Tibial nerve (tissue), 4 donors: ENCODE data around the gene MFAP3L. TPM values are rescaled to one million over a fixed set of nuclear protein-coding genes. Genes with fewer than 3 reads are reported as not detected.
A peak's percentile ranks its signal among the peaks of the same experiment; 100 is the strongest.

ENCODE experiments used
- DNase-seq, 2 donors: peaks; one replicate each; pipeline ENCODE4 v3.0.0-alpha.2; 2019; ENCODE audit warnings: low spot score in 2 of 2
- H3K27ac ChIP-seq, 4 donors: fragments of 200-600 bp; sonication (generic) in 3 of 4; one replicate each; pipeline ENCODE4 v1.5.1; 2017 to 2019; ENCODE audit warnings: mild to moderate bottlenecking in 1 of 4
- H3K27me3 ChIP-seq, 2 donors: fragments of 200-600 bp; sonication (generic) in 1 of 2; one replicate each; pipeline versions ENCODE4 v1.5.1 to v1.6.0; 2017 to 2019
- H3K36me3 ChIP-seq, 3 donors: fragments of 200-600 bp; sonication (generic); one replicate each; pipeline ENCODE4 v1.5.1; 2018 to 2019
- H3K4me1 ChIP-seq, 4 donors: fragments of 200-600 bp; sonication (generic) in 3 of 4; one replicate each; pipeline ENCODE4 v1.5.1; 2017 to 2019
- H3K4me3 ChIP-seq, 4 donors: fragments of 200-600 bp; sonication (generic) in 3 of 4; one replicate each; pipeline ENCODE4 v1.5.1; 2017 to 2019; ENCODE audit warnings: mild to moderate bottlenecking in 1 of 4, moderate library complexity in 1 of 4
- H3K9me3 ChIP-seq, 4 donors: fragments of 200-600 bp; sonication (generic) in 3 of 4; one replicate each; pipeline ENCODE4 v1.5.1; 2017 to 2019
- EP300 ChIP-seq, 2 donors: sonication (generic); formaldehyde crosslinking; IDR thresholded peaks; one replicate each; pipeline ENCODE4 v1.6.1; 2017; ENCODE audit warnings: antibody characterized with exemption in 2 of 2, mild to moderate bottlenecking in 1 of 2
- POLR2A ChIP-seq, 2 donors: fragments of 450-650 bp; IDR thresholded peaks; one replicate each; pipeline ENCODE4 v1.6.1; 2017; ENCODE audit warnings: antibody characterized with exemption in 2 of 2, mild to moderate bottlenecking in 2 of 2, moderate library complexity in 2 of 2
- whole genome bisulfite sequencing, 2 donors: methylation state at CpG; one replicate each; pipeline ENCODE4 v1.1.5; 2018; 5-methylcytosine and 5-hydroxymethylcytosine counted together
- total RNA-seq, 4 donors: library from RNA; depleted of rRNA; stranded (reverse); fragments of >200 nt; gene quantifications; one replicate each; pipeline ENCODE4 v1.1.0, GENCODE V29; 2016
- TF ChIP-seq, protein P1 (sequence below), 5 experiments: fragments of 200-600 bp in 3 of 5; fragments of 450-650 bp in 2 of 5; sonication (generic) in 3 of 5; IDR thresholded peaks; one replicate each; pipeline ENCODE4 v1.5.1; 2016 to 2019; ENCODE audit warnings: antibody characterized with exemption in 5 of 5, mild to moderate bottlenecking in 3 of 5, moderate library complexity in 2 of 5

MFAP3L gene
- total RNA-seq, 4 donors from 2014 or later = 15.3 to 37.4 (median 21.2) TPM

DNA sequence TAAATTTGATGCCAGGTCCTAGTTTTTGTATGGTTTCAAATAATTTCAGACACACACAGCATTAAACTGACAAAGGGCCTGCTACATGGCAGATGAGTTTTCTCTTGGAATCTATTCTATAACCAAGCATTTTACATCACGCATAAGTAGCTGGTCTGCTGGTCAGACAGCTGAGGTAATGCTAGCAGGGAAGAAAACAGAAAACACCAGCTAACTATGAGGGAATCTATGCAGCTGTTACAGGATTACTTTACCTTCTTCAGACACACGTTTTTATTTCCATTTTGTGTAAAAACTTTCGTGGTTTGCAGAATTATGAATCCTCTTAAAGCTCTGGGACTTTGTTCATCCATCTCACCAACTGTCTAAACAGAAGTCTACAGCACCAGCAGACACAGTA lies 42.0 kb downstream of the MFAP3L start:
- TF ChIP-seq EP300 (IDR thresholded peaks at IDR 0.05) (no peak), POLR2A (IDR thresholded peaks at IDR 0.05) (no peak)
- TF ChIP-seq, protein P1, sequence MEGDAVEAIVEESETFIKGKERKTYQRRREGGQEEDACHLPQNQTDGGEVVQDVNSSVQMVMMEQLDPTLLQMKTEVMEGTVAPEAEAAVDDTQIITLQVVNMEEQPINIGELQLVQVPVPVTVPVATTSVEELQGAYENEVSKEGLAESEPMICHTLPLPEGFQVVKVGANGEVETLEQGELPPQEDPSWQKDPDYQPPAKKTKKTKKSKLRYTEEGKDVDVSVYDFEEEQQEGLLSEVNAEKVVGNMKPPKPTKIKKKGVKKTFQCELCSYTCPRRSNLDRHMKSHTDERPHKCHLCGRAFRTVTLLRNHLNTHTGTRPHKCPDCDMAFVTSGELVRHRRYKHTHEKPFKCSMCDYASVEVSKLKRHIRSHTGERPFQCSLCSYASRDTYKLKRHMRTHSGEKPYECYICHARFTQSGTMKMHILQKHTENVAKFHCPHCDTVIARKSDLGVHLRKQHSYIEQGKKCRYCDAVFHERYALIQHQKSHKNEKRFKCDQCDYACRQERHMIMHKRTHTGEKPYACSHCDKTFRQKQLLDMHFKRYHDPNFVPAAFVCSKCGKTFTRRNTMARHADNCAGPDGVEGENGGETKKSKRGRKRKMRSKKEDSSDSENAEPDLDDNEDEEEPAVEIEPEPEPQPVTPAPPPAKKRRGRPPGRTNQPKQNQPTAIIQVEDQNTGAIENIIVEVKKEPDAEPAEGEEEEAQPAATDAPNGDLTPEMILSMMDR (IDR thresholded peaks at IDR 0.05) = no peak
- Histone ChIP-seq H3K27me3 (no peaks in the 10 kb centered on the region), H3K27ac (no peak overlapping the region), H3K4me3 (no peak overlapping the region), H3K9me3 (no peaks in the 10 kb centered on the region), H3K36me3 (no peaks in the 10 kb centered on the region), H3K4me1 (peaks cover 0 to 9% (median 0%) of the 10 kb centered on the region in 4 donors)
- WGBS, 2 donors = 48 to 54% methylated on average over 3 of the region's 3 CpGs
- no peak for DNase-seq

DNA sequence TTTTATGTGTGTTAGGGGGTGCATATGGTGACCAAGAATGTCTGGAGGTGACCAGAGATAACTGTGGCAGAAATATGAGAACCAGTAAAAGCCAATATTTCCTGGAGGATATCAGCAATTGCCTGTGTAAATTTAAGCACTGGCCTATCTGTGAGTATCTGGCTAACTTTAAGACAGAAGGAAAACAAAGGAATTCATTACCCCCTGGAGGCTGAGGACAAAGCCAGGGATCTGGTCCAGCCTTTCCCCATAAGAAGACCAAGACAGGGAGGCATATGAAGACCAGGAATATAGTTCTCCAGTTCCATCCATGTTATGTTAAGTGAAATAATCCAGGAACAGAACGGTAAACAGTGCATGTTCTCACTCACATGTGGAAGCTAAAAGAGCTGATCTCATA lies 49.2 kb downstream of the MFAP3L start:
- DNase-seq = no peak
- H3K27me3 ChIP-seq = no peaks in the 10 kb centered on the region
- H3K27ac ChIP-seq = no peak overlapping the region
- 68 to 71% methylated on average over 1 of the region's 1 CpG for WGBS, 2 donors
- no peaks in the 10 kb centered on the region for H3K4me1 ChIP-seq
- H3K4me3 ChIP-seq = no peak overlapping the region
- H3K9me3 ChIP-seq = no peaks in the 10 kb centered on the region
- TF ChIP-seq EP300 (IDR thresholded peaks at IDR 0.05) (no peak), POLR2A (IDR thresholded peaks at IDR 0.05) (no peak)
- H3K36me3 ChIP-seq = no peaks in the 10 kb centered on the region

DNA sequence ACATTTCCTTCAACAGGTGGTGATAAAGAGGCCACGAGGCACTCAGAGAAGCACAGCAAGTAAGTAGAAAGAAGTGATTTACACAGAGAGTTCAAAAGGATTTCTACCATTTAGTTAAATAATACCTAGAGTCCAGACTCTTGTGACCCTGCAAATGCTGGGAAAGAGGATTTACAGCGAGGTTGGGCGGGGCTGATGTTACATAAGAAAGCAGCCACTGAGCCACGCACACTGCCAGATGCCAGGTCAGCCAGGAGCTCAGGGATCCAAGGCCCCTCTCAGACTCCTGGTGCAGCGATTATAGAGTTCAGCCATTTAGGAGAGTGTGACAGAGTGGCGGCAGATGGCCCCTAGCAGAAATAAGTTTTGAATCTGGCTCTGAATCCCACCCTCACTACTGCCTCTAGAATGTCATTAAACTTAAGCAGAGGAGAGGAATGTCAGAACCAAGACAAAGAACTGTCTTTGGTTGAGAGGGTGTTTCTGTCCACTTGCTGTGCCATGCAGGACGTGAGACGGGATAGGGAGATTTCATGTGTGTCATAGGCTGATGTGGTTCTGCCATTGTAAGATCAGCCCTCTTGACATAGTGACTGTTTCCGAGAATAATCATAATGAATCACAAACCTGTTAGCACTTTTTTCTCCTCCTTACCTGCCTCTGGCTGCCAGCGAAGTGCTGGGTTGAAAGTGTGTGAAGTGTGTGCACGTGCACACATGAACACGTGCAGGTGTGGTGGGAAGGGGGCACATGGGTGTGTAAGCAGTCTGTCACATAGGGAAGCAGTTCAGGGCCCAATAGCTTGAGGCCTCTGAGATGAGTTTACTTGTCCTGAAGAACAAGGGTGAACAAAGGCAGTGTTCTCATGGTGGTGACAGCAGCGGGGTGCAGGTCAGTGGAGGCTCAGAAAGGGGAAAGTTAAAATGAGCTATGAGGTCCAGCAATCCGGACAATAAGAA lies 50.1 kb downstream of the MFAP3L start:
- Histone ChIP-seq H3K36me3 (no peaks in the 10 kb centered on the region), H3K27ac (no peak overlapping the region), H3K27me3 (no peaks in the 10 kb centered on the region), H3K4me1 (no peaks in the 10 kb centered on the region), H3K9me3 (no peaks in the 10 kb centered on the region), H3K4me3 (no peak overlapping the region)
- TF ChIP-seq POLR2A (IDR thresholded peaks at IDR 0.05) = no peak
- TF ChIP-seq EP300 (IDR thresholded peaks at IDR 0.05) = no peak
- TF ChIP-seq, protein P1 (IDR thresholded peaks at IDR 0.05) = no peak
- DNase-seq = no peak
- 78 to 81% methylated on average over 13 to 14 of the region's 14 CpGs for WGBS, 2 donors

DNA sequence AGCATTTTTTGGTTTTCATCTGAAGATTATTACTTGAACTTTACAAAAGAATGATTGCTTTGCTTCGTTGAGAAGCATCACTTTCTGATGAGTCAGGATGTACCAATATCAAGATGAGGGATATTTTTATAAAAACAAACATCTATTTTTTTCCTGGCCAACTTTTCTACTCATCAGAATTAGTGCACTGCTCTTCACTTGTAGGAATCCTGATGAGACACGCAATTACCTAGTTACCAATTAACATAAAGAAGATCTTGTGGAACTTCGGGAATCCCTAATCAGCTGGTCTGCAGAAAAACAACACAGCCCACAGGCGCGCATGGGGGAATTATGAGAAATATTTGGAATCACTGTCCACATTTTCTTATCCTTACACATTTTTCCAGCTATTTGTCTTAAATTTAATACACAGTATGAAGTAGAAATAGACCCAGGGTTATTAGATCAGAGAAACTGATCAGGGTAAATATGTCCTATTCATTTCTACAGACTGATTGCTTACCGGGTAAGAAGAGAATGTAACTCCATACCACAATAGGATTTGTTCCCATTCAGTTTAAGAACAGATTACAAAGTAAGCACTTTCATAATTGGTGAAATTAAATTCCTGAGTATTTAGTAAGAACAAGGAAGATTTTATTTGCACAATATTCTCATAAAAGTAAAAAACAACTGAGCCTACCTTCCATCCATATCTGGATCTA lies 50.9 kb downstream of the MFAP3L start:
- Histone ChIP-seq H3K27me3 (no peaks in the 10 kb centered on the region), H3K4me1 (no peaks in the 10 kb centered on the region), H3K36me3 (no peaks in the 10 kb centered on the region), H3K9me3 (no peaks in the 10 kb centered on the region), H3K4me3 (no peak overlapping the region), H3K27ac (no peak overlapping the region)
- TF ChIP-seq, protein P1 (IDR thresholded peaks at IDR 0.05) = no peak
- no peak for TF ChIP-seq POLR2A (IDR thresholded peaks at IDR 0.05)
- no peak for TF ChIP-seq EP300 (IDR thresholded peaks at IDR 0.05)
- no peak for DNase-seq
- 58 to 67% methylated on average over 6 of the region's 6 CpGs for WGBS, 2 donors

DNA sequence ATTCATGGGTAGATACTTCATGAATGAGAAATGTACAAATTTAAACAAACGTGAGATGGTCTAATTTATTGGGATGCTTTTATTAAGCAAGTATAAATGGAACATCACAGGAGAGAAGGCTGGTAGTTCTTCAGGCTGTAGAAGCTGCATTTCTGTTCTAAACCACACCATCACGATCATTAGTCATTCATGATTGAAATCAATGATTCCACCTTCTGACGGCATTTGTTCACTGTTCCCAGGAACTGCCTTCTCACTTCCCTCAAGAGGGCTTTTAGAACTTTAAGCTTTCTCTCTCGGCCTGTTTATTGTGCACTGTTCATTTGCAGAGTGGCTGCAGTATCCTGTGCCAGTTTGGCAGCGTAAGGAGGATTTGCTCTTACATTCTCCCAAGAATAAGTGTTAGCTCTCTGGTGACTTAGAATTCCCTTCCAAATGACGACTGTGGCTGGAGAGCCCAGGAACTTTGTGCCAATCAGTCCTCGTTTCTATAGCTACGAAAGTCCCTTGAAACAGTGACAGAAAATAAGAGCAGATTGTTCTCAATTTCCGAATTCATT lies 54.7 kb downstream of the MFAP3L start:
- H3K36me3 ChIP-seq = no peaks in the 10 kb centered on the region
- no peaks in the 10 kb centered on the region for H3K9me3 ChIP-seq
- TF ChIP-seq EP300 (IDR thresholded peaks at IDR 0.05) = no peak
- TF ChIP-seq, protein P1 (IDR thresholded peaks at IDR 0.05) = no peak
- no peak for TF ChIP-seq POLR2A (IDR thresholded peaks at IDR 0.05)
- no peak for DNase-seq
- H3K4me3 ChIP-seq = no peak overlapping the region
- no peaks in the 10 kb centered on the region for H3K4me1 ChIP-seq
- no peaks in the 10 kb centered on the region for H3K27me3 ChIP-seq
- peak overlapping the region in 1 of 4 donors; percentile 17 for H3K27ac ChIP-seq
- 41 to 47% methylated on average over 9 of the region's 9 CpGs for WGBS, 2 donors
